GM12878 (cell line): ENCODE measurements around the gene MYOCD. TPM values are rescaled to one million over a fixed set of nuclear protein-coding genes. Genes with fewer than 3 reads are reported as not detected.

Experiments used
- ATAC-seq: fragments of 200-7000 bp; cut with Tn5 transposase; 3 replicates; pipeline ENCODE4 v1.9.1; 2020; ENCODE audit warnings: mild to moderate bottlenecking, moderate library complexity
- BruUV-seq: library from RNA; stranded (reverse); fragments of 400-500 nt; replicated peaks from 2 replicates; lab custom pipeline; 2021; lab: Mats Ljungman, UMichigan
- CTCF ChIA-PET: fragments of 300-600 bp; sonication (Branson Sonifier 250); formaldehyde crosslinking; extraction: SDS; loops from one replicate; lab custom pipeline; 2021; ENCODE audit warnings: inconsistent platforms; lab: Yijun Ruan, JAX
- POLR2A ChIA-PET: fragments of 350-600 bp; formaldehyde crosslinking; extraction: SDS; loops from one replicate; lab custom pipeline; 2021; ENCODE audit warnings: inconsistent platforms; lab: Charles Lee
- RAD21 ChIA-PET: fragments of 300-600 bp; sonication (Branson Sonifier 250); formaldehyde crosslinking; loops from one replicate; lab custom pipeline; 2023; ENCODE audit warnings: antibody characterized with exemption; ENCODE audit not compliant: unreplicated experiment; lab: Charles Lee
- SMC1A ChIA-PET: fragments of 300-600 bp; sonication (Branson Sonifier 250); formaldehyde crosslinking; loops from one replicate; lab custom pipeline; 2023; ENCODE audit not compliant: unreplicated experiment, uncharacterized antibody; lab: Charles Lee
- DNase-seq: peaks from one replicate; pipeline ENCODE4 v3.0.0-alpha.2; 2011; ENCODE audit warnings: low read depth, low spot score
- FAIRE-seq: peaks from 3 replicates; lab custom pipeline; 2011; peaks lifted over from hg19 to GRCh38; lab: Jason Lieb, UNC
- H2AFZ ChIP-seq: 2 replicates; pipeline ENCODE4 v1.6.0; 2011; ENCODE audit warnings: low read depth, low read length, control low read depth; ENCODE audit not compliant: control insufficient read depth
- H3K27ac ChIP-seq: 2 replicates; pipeline ENCODE4 v1.5.1; 2011; ENCODE audit warnings: control low read depth; ENCODE audit not compliant: control insufficient read depth, insufficient read depth
- H3K27me3 ChIP-seq, 2 experiments: replicated peaks in 1 of 2; 2 replicates each; pipeline versions ENCODE4 v1.6.0 to v1.6.1; 2011; ENCODE audit warnings: low read length in 1 of 2; ENCODE audit not compliant: control insufficient read depth in 2 of 2, insufficient read depth in 2 of 2
- H3K36me3 ChIP-seq, 2 experiments: 2 replicates each; pipeline ENCODE4 v1.5.1; 2011; ENCODE audit warnings: low read length in 1 of 2; ENCODE audit not compliant: control insufficient read depth in 2 of 2, insufficient read depth in 2 of 2
- H3K4me1 ChIP-seq: 2 replicates; pipeline ENCODE4 v1.6.1; 2011; ENCODE audit warnings: mild to moderate bottlenecking, low read length, moderate library complexity, mixed read lengths; ENCODE audit not compliant: control insufficient read depth, insufficient read depth
- H3K4me2 ChIP-seq: 2 replicates; pipeline ENCODE4 v1.6.0; 2011; ENCODE audit warnings: control low read depth; ENCODE audit not compliant: control insufficient read depth, insufficient read depth
- H3K4me3 ChIP-seq: fragments of 200-600 bp; sonication (generic); 2 replicates; pipeline ENCODE4 v1.5.1; 2016
- H3K79me2 ChIP-seq: 2 replicates; pipeline ENCODE4 v1.6.0; 2011; ENCODE audit warnings: low read length; ENCODE audit not compliant: control insufficient read depth, insufficient read depth
- H3K9ac ChIP-seq: 2 replicates; pipeline ENCODE4 v1.8.0; 2011; ENCODE audit warnings: low read length, control low read depth, mixed read lengths; ENCODE audit not compliant: control insufficient read depth, insufficient read depth
- H3K9me3 ChIP-seq: replicated peaks from 3 replicates; pipeline ENCODE4 v1.5.1; 2011; ENCODE audit warnings: mild to moderate bottlenecking, low read length; ENCODE audit not compliant: control insufficient read depth, insufficient read depth
- H4K20me1 ChIP-seq: 2 replicates; pipeline ENCODE4 v1.6.0; 2011; ENCODE audit not compliant: control insufficient read depth, insufficient read depth
- CEBPB ChIP-seq, 2 experiments: fragments of 150-350 bp in 1 of 2; IDR thresholded peaks; 2 replicates each; pipeline ENCODE4 v1.6.1; 2012 to 2014; ENCODE audit warnings: low read depth in 2 of 2, low read length in 2 of 2, borderline replicate concordance in 1 of 2, inconsistent platforms in 1 of 2
- EZH2 ChIP-seq: IDR thresholded peaks from 2 replicates; pipeline ENCODE4 v1.6.1; 2012; ENCODE audit warnings: low read depth, mild to moderate bottlenecking, control low read depth, inconsistent platforms, low read length, borderline replicate concordance; ENCODE audit not compliant: control insufficient read depth
- MEF2A ChIP-seq: IDR thresholded peaks from 2 replicates; pipeline ENCODE4 v1.6.1; 2011; ENCODE audit warnings: low read depth, mild to moderate bottlenecking, low read length, moderate library complexity; ENCODE audit not compliant: insufficient read depth
- NR2C1 ChIP-seq: fragments of 450-650 bp; IDR thresholded peaks from 2 replicates; pipeline ENCODE4 v1.6.1; 2017; ENCODE audit warnings: antibody characterized with exemption, mild to moderate bottlenecking, moderate library complexity
- RAD51 ChIP-seq: fragments of 450-650 bp; IDR thresholded peaks from 2 replicates; pipeline ENCODE4 v1.6.1; 2016; ENCODE audit warnings: moderate library complexity, mild to moderate bottlenecking, inconsistent platforms
- SMAD5 ChIP-seq: IDR thresholded peaks from 2 replicates; pipeline ENCODE4 v1.6.1; 2016; ENCODE audit warnings: antibody characterized with exemption, low read depth
- TARDBP ChIP-seq: IDR thresholded peaks from 2 replicates; pipeline ENCODE4 v1.6.1; 2016; ENCODE audit warnings: borderline replicate concordance
- WGBS: methylation state at CpG from one replicate; pipeline ENCODE4 v1.1.6; 2016; ENCODE audit warnings: low lambda C conversion rate; ENCODE audit not compliant: insufficient replicate concordance, insufficient coverage; ENCODE audit errors: missing lambda C conversion rate; 5-methylcytosine and 5-hydroxymethylcytosine counted together
- in situ Hi-C: fragments of 300-500 bp; cut with MboI; formaldehyde crosslinking; loops from 9 replicates; pipeline ENCODE4 v1.14.3; 2018; ENCODE audit warnings: mixed read lengths
- intact Hi-C: fragments of 100-400 bp; cut with micrococcal nuclease; formaldehyde crosslinking; loops from one replicate; pipeline ENCODE4 v1.14.2; 2022; ENCODE audit not compliant: unreplicated experiment
- polyA plus RNA-seq, 11 experiments: library from polyadenylated mRNA; depleted of rRNA in 4 of 11; unstranded in 6 of 11; stranded (reverse) in 5 of 11; fragments of >200 nt; fragmentation: Nextera tagmentation in 4 of 11; fragmentation: Illumina TruSeq in 1 of 11; extraction: Ambion mirVana in 4 of 11; extraction: Trizol in 1 of 11; gene quantifications; 1 replicate in 1 of 11; 2 replicates in 10 of 11; pipeline versions ENCODE4 v1.2.1 to v1.2.3, GENCODE V29; 2011 to 2016; ENCODE audit warnings: inconsistent platforms in 2 of 11, missing spikeins in 2 of 11, low read depth in 1 of 11
- total RNA-seq, 4 experiments: library from RNA; depleted of rRNA in 3 of 4; stranded (reverse); fragments of >200 nt in 3 of 4; fragmentation: Illumina TruSeq in 1 of 4; extraction: Trizol in 1 of 4; gene quantifications; 2 replicates each; pipeline versions ENCODE4 v1.2.1 to v1.2.3, GENCODE V29; 2013 to 2021
- TF ChIP-seq, protein P1 (sequence below): IDR thresholded peaks from 2 replicates; pipeline ENCODE4 v1.6.1; 2011; ENCODE audit warnings: low read depth, low read length, improper control_type of control experiment, borderline replicate concordance
- TF ChIP-seq, protein P2 (sequence below): IDR thresholded peaks from 2 replicates; pipeline ENCODE4 v1.6.1; 2011; ENCODE audit warnings: borderline replicate concordance, low read depth, mild to moderate bottlenecking, moderate library complexity, mixed read lengths, low read length; ENCODE audit not compliant: insufficient read depth; ENCODE audit errors: extremely low read length

The MYOCD gene
- total and polyA plus RNA-seq, 10 of the 15 experiments (the other 5 are each of a cell fraction or from before 2014, with no cell fraction given) = not detected

DNA sequence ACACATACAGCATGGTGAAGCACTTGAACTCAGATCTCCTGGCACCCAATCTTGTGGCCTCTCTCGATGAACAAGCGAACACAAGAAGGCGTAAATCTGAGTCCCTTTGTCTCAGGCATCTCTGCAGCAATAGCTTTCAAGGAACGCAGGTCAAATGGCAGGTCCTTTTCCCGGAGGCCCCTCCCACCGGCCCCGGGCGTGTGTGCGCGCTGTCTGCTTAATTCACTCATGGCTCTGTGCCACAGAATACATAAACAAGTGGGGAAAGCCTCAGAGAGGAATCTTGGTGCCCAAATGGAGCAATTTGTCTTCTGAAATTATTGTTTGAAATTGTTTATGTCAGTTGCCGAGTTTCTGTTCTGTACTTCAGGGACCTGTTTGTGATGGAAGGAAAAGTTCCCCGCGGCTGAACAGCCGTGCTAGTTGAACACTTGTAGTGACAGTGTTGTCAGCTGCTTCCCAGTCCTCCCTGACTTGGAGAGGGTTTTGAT lies 14.8 kb downstream of the MYOCD start (continued):
- TF ChIP-seq SMAD5 (no peak), RAD51 (no peak), CEBPB (IDR thresholded peaks at IDR 0.05; ENCODE audit: borderline replicate concordance in 1 of 2, low read depth in 2 of 2, low read length in 2 of 2) (no peak), MEF2A (no peak)
- TF ChIP-seq, protein P1, sequence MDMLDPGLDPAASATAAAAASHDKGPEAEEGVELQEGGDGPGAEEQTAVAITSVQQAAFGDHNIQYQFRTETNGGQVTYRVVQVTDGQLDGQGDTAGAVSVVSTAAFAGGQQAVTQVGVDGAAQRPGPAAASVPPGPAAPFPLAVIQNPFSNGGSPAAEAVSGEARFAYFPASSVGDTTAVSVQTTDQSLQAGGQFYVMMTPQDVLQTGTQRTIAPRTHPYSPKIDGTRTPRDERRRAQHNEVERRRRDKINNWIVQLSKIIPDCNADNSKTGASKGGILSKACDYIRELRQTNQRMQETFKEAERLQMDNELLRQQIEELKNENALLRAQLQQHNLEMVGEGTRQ = no peak

DNA sequence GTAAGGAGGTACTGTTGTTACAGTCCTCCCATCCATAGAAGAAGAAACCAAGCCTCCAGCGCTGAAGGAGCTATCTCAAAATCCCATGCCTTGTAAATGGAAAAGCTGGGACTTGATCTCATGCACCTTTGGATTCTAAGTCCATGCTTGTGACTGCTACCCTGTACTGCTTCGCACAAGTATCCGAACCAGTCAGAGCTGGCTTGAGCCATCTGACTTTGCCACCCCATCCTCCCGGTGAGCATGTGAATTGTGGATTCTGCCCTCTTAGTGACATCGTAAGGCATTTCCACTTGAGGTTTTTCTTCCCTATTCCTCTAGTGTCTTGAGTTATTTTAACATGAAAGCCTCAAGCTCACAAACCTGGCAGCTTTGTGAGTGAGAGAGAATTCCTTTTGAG lies 15.3 kb downstream of the MYOCD start:
- BruUV-seq = no TSS peak
- Histone ChIP-seq H3K79me2 (no peaks in the 10 kb centered on the region), H3K4me2 (no peak overlapping the region), H3K4me3 (no peak overlapping the region), H3K9ac (no peak overlapping the region), H3K9me3 (no peaks in the 10 kb centered on the region), H2AFZ (no peak overlapping the region), H3K27me3 (no peaks in the 10 kb centered on the region), H3K36me3 (no peaks in the 10 kb centered on the region)
- DNase-seq = no peak
- WGBS = 67% methylated on average over 5 of the region's 5 CpGs
- CTCF ChIA-PET = interaction anchor here (1.5 kb wide), 1 partner anchor 324 kb away, joined by 3 read pairs; no protein-coding TSS in a partner anchor
- intact Hi-C loops (loop anchor here (10.0 kb wide), 1 partner anchor 76 kb away; no protein-coding TSS in a partner anchor), in situ Hi-C loops (no loop called here)
- no peak for ATAC-seq
- TF ChIP-seq NR2C1 = no peak
- TF ChIP-seq, protein P2, sequence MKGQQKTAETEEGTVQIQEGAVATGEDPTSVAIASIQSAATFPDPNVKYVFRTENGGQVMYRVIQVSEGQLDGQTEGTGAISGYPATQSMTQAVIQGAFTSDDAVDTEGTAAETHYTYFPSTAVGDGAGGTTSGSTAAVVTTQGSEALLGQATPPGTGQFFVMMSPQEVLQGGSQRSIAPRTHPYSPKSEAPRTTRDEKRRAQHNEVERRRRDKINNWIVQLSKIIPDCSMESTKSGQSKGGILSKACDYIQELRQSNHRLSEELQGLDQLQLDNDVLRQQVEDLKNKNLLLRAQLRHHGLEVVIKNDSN = no peak
- TF ChIP-seq TARDBP = no peak
- no peak for TF ChIP-seq EZH2
- TF ChIP-seq, all 136 proteins: peak for 0
- H3K4me1 ChIP-seq = no peaks in the 10 kb centered on the region
- FAIRE-seq = no peak
- ChIA-PET SMC1A (no interaction called here), POLR2A (no interaction called here), RAD21 (no interaction called here)
- no peaks in the 10 kb centered on the region; the same call in 1 of the 2 replicates for H4K20me1 ChIP-seq
- H3K27ac ChIP-seq = no peak overlapping the region
